Kidney glomerular epithelial cell (primary cell): Measurements from ENCODE around the gene MRGPRG.

Experiments used
- DNase-seq: peaks from one replicate; lab custom pipeline; 2025; lab: John Stamatoyannopoulos, UW

MRGPRG gene

GRCh38 chr11:3194016-3194816 lies 24.4 kb downstream of the MRGPRG start:
- no peak for DNase-seq

DNA sequence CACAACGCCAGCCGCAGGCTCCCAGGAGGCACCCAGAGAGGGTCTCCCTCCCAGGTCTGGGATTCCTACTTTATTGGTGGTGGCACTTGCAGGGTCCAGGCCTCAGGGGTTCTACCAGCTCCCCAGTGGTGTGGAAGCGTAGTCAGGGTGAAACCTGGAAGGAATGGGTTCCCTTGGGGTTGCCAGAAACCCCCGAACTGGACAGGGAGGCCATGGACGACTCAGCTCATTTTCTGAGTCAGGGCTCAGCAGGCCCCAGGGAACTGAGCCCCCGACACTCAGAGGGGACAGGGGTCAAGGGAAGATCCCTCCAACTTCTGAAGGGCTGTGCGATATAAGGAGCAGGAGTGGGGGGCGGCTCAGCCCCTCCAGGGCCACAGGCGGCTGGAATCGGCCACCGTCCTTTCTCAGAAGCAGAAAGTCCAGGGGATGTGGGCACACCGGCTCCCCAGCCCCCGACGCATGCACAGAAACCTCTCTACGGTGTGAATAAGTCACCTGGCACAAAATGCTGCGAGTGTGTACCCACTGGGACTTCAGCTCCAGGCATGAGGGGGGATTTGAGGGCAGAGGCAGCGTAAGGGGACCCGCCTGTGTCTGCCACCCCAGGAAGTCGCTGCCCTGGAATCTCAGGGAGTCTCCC lies 25.1 kb downstream of the MRGPRG start:
- DNase-seq, result no peak

DNA sequence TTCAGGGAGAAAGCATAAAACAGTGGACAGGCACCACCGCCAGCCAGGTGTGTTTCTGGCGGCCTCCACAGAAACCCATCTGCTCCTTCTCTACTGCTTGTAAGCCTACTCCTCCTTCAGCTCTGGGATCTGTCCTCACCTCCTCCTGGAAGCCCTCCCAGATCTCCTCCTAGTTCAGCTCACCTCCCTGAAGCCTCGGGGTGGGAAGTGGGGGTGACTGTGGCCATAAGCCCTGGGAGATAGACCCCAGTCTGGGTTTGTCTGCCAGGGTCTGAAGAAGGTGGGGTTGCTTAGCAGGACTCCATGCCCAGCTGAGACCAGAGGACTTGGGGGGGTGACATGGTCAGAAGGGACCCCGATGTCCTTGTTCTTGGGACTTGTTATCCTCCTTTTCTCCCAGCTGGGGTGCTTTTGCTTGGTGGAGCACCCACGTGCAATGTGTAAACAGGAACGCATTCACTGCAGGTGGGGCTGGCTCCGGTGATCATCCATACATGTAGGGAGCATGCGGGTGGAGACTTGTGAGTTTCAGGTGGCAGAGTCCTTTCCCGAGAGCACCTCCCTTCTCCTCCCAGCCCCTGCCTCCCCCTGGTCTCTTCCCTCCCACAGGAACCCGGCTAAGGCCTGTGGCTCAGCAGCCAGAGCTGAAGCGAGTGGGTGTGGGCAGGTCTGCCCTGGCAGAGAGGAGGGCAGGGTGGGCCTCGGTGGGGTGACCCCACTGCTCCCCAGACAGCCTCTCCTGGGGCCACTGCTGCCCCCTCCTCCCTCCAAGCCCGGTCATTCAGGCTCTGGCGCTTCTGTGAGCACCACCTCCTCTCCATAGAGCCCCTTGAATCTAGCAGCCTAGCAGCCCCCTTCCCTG lies 25.9 kb downstream of the MRGPRG start:
- no peak for DNase-seq

GRCh38 chr11:3191586-3192324 lies 26.9 kb downstream of the MRGPRG start:
- no peak for DNase-seq

DNA sequence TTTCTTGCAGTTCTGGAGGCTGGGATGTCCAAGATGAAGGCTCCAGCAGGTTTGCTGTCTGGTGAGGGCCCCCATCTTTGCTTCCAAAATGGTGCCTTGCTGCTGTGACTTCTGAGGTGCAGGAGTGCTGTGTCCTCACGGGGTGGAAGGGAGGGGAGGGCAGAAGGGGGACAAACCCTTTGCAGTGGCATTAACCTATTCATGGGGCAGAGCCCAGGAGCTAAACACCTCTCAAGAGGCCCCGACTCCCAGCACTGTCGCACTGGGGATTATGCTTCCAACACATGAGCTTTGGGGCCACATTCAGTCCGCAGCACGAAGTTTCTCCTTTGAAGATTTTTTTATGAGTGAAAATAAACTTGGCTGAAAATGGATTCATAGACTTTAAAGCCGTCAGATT lies 28.0 kb downstream of the MRGPRG start:
- DNase-seq, result no peak

- no peak for DNase-seq
Observed at GRCh38 chr11:3189886-3190583, 28.6 kb downstream of the MRGPRG start.

- DNase-seq, result no peak
Observed at GRCh38 chr11:3189196-3189843, 29.3 kb downstream of the MRGPRG start.

GRCh38 chr11:3188496-3189195 lies 30.0 kb downstream of the MRGPRG start:
- no peak for DNase-seq

DNA sequence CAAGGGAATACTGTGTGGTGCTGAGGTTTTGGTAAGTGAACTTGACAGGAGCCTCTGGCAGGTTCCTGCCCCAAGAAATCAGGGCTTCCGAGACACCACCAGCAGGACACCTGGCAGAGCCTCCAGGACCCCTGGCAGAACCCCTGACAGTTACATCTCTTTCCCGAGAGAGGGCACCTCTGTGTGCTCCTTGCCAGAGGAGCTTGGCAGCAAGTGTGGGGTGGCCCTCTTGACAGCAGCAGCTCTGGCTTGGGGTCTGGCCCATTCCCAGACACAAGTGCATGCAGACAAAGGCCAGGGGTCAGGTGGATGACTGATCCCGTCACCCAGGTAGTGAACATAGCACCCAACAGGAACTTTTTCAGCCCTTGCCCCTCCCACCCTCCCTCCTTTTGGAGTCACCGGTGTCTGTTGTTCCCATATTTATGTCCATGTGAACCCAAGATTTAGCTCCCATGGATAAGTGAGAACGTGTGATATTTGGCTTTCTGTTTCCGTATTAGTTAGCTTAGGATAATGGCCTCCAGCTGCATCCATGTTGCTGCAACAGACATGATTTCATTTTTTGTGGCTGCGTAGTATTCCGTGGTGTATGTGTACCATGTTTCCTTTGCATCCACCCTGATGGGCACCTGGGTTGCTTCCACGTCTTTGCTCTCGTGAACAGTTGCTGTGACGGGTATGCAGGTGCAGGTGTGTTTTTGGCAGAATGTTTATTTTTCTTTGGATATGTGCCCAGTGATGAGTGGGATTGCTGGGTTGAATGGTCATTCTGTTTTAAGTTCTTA lies 32.3 kb downstream of the MRGPRG start:
- no peak for DNase-seq

DNA sequence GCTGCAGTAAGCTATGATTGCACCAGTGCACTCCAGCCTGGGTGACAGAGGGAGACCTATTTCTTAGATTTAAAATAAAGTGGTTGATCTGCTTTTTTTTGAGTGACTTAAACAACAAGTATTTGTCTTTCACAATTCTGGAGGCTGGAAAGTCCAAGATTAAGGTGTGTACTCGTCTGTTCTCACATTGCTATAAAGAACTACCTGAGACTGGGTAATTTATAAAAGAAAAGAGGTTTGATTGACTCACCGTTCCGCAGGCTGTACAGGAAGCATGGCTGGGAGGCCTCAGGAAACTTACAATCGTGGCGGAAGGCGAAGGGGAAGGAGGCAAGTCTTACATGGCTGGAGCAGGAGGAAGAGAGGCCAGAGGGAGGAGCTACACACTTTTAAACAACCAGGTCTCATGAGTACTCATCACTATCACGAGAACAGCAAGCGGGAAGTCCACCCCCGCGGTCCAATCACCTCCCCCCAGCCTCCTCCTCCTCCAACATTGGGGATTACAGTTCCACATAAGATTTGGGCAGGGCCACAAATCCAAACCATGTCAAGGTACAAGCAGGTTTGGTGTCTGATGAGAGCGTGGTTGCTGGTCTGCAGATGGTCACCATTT lies 33.8 kb downstream of the MRGPRG start:
- no peak for DNase-seq

DNA sequence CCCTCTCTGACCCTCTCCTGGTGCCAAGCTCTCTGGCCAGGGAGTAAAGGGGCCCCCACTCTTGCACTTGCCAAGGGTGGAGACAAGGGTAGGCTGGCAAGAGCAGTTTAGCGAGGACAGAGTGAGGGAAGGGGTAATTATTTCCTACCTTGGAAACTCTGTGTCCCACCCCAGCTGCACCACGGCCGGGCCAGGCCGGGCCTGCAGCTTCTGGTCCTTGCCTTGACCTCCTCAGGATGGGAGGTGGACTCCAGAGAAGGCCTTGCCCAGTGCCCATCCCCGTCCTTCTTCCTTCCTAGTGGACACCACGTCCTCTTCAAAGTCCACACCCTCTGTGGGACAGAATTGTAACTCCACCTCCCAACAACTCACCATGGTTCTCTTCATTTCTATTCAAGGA lies 35.1 kb downstream of the MRGPRG start:
- no peak for DNase-seq

DNA sequence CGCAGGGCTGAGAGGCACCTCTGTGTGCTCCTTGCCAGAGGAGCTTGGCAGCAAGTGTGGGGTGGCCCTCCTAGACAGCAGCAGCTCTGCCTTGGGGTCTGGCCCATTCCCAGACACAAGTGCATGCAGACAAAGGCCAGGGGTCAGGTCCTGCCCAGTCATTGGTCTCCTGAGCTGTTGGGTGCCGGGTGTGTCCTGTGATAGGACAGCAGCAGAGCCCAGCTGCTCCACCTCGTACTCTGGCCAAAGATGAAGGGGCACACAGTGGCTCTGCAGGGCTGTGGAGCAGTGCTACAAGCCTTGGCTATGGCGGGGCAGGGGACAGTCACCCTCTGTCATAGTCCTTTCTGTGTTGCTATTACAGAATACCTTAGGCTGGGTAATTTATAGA lies 36.2 kb downstream of the MRGPRG start:
- DNase-seq, result no peak

GRCh38 chr11:3181725-3182461 lies 36.7 kb downstream of the MRGPRG start:
- no peak for DNase-seq

GRCh38 chr11:3180869-3181268 lies 37.7 kb downstream of the MRGPRG start:
- no peak for DNase-seq

DNA sequence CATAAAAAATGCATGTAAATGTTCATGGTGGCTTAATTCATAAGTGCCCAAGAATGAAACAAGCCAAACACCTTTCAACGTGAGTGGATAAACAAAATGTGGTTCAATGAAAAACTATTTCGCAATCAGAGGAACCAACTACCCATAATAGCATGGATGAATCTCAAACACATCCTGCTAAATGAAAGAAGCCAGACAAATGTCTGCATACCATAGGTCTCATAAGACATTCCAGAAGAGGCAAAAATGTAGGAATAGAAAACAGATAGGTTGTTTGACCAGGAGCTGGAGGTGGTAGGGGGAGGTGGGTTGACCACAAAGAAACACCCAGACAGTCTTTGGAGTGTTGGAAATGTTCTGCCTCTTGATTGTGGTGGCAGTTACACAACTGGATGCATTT lies 40.3 kb downstream of the MRGPRG start:
- no peak for DNase-seq

DNA sequence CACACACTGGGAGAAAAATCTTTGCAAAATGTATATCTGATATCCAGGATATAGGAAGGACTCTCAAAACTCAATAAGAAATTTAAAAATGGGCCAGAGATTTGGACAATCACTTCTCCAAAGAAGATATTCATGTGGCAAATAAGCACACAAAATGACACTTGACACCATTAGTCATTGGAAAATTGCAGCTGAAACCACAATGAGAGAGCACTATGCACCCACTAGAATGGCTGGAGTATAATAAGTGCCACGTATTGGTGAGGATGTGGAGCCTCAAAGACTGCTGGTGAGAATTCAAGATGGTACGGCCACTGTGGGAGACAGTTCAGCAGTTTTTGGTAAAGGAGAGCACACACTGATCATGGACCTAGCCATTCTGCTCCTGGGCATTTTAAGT lies 40.7 kb downstream of the MRGPRG start:
- no peak for DNase-seq

GRCh38 chr11:3176487-3176886 lies 42.1 kb downstream of the MRGPRG start:
- DNase-seq, result no peak

- no peak for DNase-seq
Observed at GRCh38 chr11:3175194-3175593, 43.4 kb downstream of the MRGPRG start.
